ENCODE results near the gene JAZF1.

JAZF1 gene

GRCh38 chr7:28136420-28136819 lies 44.2 kb downstream of the JAZF1 start:
- no peak for DNase-seq (ENCODE audit: low read depth, low spot score)

- no peak for DNase-seq (ENCODE audit: low read depth, low spot score)
Measured at GRCh38 chr7:28135760-28136159, 44.8 kb downstream of the JAZF1 start.

GRCh38 chr7:28135315-28135714 lies 45.3 kb downstream of the JAZF1 start:
- DNase-seq (ENCODE audit: low read depth, low spot score) = no peak

- DNase-seq (ENCODE audit: low read depth, low spot score) = no peak
Measured at GRCh38 chr7:28133872-28134271, 46.7 kb downstream of the JAZF1 start.

- no peak for DNase-seq (ENCODE audit: low read depth, low spot score)
Measured at GRCh38 chr7:28132959-28133870, 47.4 kb downstream of the JAZF1 start.

GRCh38 chr7:28130277-28130676 lies 50.3 kb downstream of the JAZF1 start:
- no peak for DNase-seq (ENCODE audit: low read depth, low spot score)

GRCh38 chr7:28128608-28129007 lies 52.0 kb downstream of the JAZF1 start:
- no peak for DNase-seq (ENCODE audit: low read depth, low spot score)

- DNase-seq (ENCODE audit: low read depth, low spot score) = no peak
Measured at GRCh38 chr7:28126410-28127041, 54.1 kb downstream of the JAZF1 start.

GRCh38 chr7:28125431-28126409 lies 54.9 kb downstream of the JAZF1 start:
- no peak for DNase-seq (ENCODE audit: low read depth, low spot score)

- no peak for DNase-seq (ENCODE audit: low read depth, low spot score)
Measured at GRCh38 chr7:28124413-28124812, 56.2 kb downstream of the JAZF1 start.

- DNase-seq (ENCODE audit: low read depth, low spot score) = no peak
Measured at GRCh38 chr7:28123752-28124151, 56.8 kb downstream of the JAZF1 start.

- DNase-seq (ENCODE audit: low read depth, low spot score) = no peak
Measured at GRCh38 chr7:28121496-28121895, 59.1 kb downstream of the JAZF1 start.

- no peak for DNase-seq (ENCODE audit: low read depth, low spot score)
Measured at GRCh38 chr7:28116041-28116440, 64.6 kb downstream of the JAZF1 start.

GRCh38 chr7:28115261-28115660 lies 65.3 kb downstream of the JAZF1 start:
- no peak for DNase-seq (ENCODE audit: low read depth, low spot score)

- no peak for DNase-seq (ENCODE audit: low read depth, low spot score)
Measured at GRCh38 chr7:28114056-28114455, 66.5 kb downstream of the JAZF1 start.

GRCh38 chr7:28112883-28113540 lies 67.6 kb downstream of the JAZF1 start:
- no peak for DNase-seq (ENCODE audit: low read depth, low spot score)

- no peak for DNase-seq (ENCODE audit: low read depth, low spot score)
Measured at GRCh38 chr7:28112467-28112866, 68.1 kb downstream of the JAZF1 start.

- DNase-seq (ENCODE audit: low read depth, low spot score) = no peak
Measured at GRCh38 chr7:28112012-28112411, 68.6 kb downstream of the JAZF1 start.

- no peak for DNase-seq (ENCODE audit: low read depth, low spot score)
Measured at GRCh38 chr7:28110427-28111012, 70.1 kb downstream of the JAZF1 start.

- no peak for DNase-seq (ENCODE audit: low read depth, low spot score)
Measured at GRCh38 chr7:28108747-28109146, 71.8 kb downstream of the JAZF1 start.

- DNase-seq (ENCODE audit: low read depth, low spot score) = no peak
Measured at GRCh38 chr7:28107960-28108359, 72.6 kb downstream of the JAZF1 start.
